HepG2 (cell line): ENCODE data around the gene MEPCE. TPM values are rescaled to one million over a fixed set of nuclear protein-coding genes. Genes with fewer than 3 reads are reported as not detected.

ENCODE experiments used
- AFF4 ChIP-seq: sonication (generic); formaldehyde crosslinking; IDR thresholded peaks from 2 replicates; pipeline ENCODE4 v1.4.0; 2020; ENCODE audit warnings: missing genetic modification reagents
- CENPX ChIP-seq: sonication (generic); formaldehyde crosslinking; IDR thresholded peaks from 2 replicates; pipeline ENCODE4 v1.9.0; 2021; ENCODE audit warnings: mild to moderate bottlenecking, missing genetic modification reagents, moderate library complexity
- FLYWCH1 ChIP-seq: sonication (generic); formaldehyde crosslinking; IDR thresholded peaks from 2 replicates; pipeline ENCODE4 v1.8.1; 2023; ENCODE audit warnings: mild to moderate bottlenecking, missing genetic modification reagents
- HCFC1 ChIP-seq: fragments of 150-350 bp; IDR thresholded peaks from 2 replicates; pipeline ENCODE4 v1.6.1; 2014; ENCODE audit warnings: low read depth, low read length
- IRF9 ChIP-seq: sonication (generic); formaldehyde crosslinking; IDR thresholded peaks from 2 replicates; pipeline ENCODE4 v1.8.0; 2022; ENCODE audit warnings: missing genetic modification reagents, mild to moderate bottlenecking, borderline replicate concordance
- KLF12 ChIP-seq: sonication (generic); formaldehyde crosslinking; IDR thresholded peaks from 2 replicates; pipeline ENCODE4 v1.4.0; 2020; ENCODE audit warnings: missing genetic modification reagents, borderline replicate concordance
- RFX5 ChIP-seq: IDR thresholded peaks from 2 replicates; pipeline ENCODE4 v1.6.1; 2011; ENCODE audit warnings: low read depth, low read length, improper control_type of control experiment
- SMAD1 ChIP-seq: sonication (generic); formaldehyde crosslinking; IDR thresholded peaks from 2 replicates; pipeline ENCODE4 v1.4.0; 2020; ENCODE audit warnings: missing genetic modification reagents, low read depth, mild to moderate bottlenecking, borderline replicate concordance
- SP140L ChIP-seq: sonication (generic); formaldehyde crosslinking; IDR thresholded peaks from 2 replicates; pipeline ENCODE4 v1.4.0; 2020; ENCODE audit warnings: missing genetic modification reagents, borderline replicate concordance
- XRCC5 ChIP-seq: fragments of 200-400 bp; formaldehyde crosslinking; optimal IDR thresholded peaks from 2 replicates; pipeline ENCODE3; 2017; ENCODE audit warnings: mild to moderate bottlenecking, low read length
- ZBTB1 ChIP-seq: sonication (generic); formaldehyde crosslinking; IDR thresholded peaks from 2 replicates; pipeline ENCODE4 v1.4.0; 2020; ENCODE audit warnings: missing genetic modification reagents, borderline replicate concordance
- ZNF230 ChIP-seq: sonication (generic); formaldehyde crosslinking; IDR thresholded peaks from 2 replicates; pipeline ENCODE4 v1.4.0; 2020; ENCODE audit warnings: mild to moderate bottlenecking, missing genetic modification reagents
- ZNF547 ChIP-seq: sonication (generic); formaldehyde crosslinking; IDR thresholded peaks from 2 replicates; pipeline ENCODE4 v1.5.1; 2020; ENCODE audit warnings: mild to moderate bottlenecking, missing genetic modification reagents
- ZNF724P ChIP-seq: sonication (generic); formaldehyde crosslinking; IDR thresholded peaks from 2 replicates; pipeline ENCODE4 v1.8.0; 2022; ENCODE audit warnings: missing genetic modification reagents, borderline replicate concordance
- ZNF747 ChIP-seq: sonication (generic); formaldehyde crosslinking; IDR thresholded peaks from 2 replicates; pipeline ENCODE4 v1.8.1; 2023; ENCODE audit warnings: missing genetic modification reagents, mild to moderate bottlenecking, borderline replicate concordance
- polyA plus RNA-seq, 8 experiments: library from polyadenylated mRNA; depleted of rRNA in 3 of 8; stranded (reverse) in 7 of 8; unstranded in 1 of 8; fragments of >200 nt; fragmentation: Illumina TruSeq in 4 of 8; extraction: Trizol in 4 of 8; gene quantifications; 2 replicates each; pipeline versions ENCODE4 v1.2.1 to v1.2.3, GENCODE V29; 2011 to 2016; ENCODE audit warnings: low read depth in 4 of 8, missing spikeins in 1 of 8, mixed read lengths in 1 of 8; ENCODE audit not compliant: insufficient read depth in 1 of 8
- total RNA-seq, 5 experiments: library from RNA; depleted of rRNA; stranded (reverse); fragments of >200 nt; fragmentation: Illumina TruSeq; extraction: Trizol; gene quantifications; 2 replicates each; pipeline ENCODE4 v1.2.3, GENCODE V29; 2016; ENCODE audit warnings: low read depth in 1 of 5
- TF ChIP-seq, protein P1 (sequence below): sonication (generic); formaldehyde crosslinking; IDR thresholded peaks from 2 replicates; pipeline ENCODE4 v1.5.0; 2020; ENCODE audit warnings: mild to moderate bottlenecking, missing genetic modification reagents, borderline replicate concordance

The MEPCE gene
- total and polyA plus RNA-seq, 2 of the 13 experiments (the other 11 are each of a cell fraction or from before 2014, with no cell fraction given): 12.3 to 26.0 TPM

DNA sequence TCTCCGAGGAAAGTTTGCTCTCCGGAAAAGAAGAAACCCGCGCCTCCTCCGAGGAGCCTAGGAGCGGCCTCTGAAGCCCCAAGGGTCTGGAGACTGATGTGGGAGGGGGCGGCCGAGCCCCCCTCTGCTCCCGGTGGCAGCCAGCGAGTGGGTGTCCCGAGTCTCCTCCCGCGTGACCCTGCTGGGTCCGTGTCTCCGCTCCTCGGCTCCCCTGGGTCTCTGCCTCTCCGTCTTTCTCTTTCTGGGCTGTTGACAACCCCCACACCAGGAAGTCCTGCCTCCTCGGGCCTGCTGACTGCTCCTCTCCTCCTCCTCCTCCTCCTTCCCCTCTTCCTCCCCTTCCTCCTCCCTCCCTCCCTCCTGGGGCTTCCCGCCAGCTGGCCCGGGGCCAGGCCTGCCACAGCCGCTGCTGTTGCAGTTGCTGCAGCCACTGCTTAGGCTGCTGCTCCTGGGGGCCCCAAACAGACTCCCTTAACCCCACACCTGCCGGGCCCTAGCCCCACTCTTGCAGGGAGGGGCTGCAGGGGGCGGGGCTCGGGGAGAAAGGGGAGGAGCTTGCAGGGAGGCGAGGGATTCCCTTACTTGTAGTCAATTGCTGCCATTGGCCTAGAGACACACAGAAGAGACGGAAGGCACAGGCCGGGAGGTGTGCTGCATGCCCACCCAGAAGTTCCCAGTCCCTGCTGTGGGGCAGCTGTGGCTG is 49.5 kb downstream of the MEPCE start, which contains the start of gene TSC22D4 (continued):
- TF ChIP-seq AFF4 (CRISPR knock-in tag) (no peak), XRCC5 (peak; percentile 72), SMAD1 (CRISPR knock-in tag) (no peak), ZNF724P (no peak), SP140L (CRISPR knock-in tag) (no peak), HCFC1 (no peak), ZNF747 (CRISPR knock-in tag) (peak; percentile 71; the same call in 1 of the 2 replicates), KLF12 (0 out of 2 replicates have a peak, but pooled peaks have one; percentile 46), FLYWCH1 (CRISPR knock-in tag) (no peak), RFX5 (no peak), ZNF547 (CRISPR knock-in tag) (peak; percentile 17; the same call in 1 of the 2 replicates), ZBTB1 (CRISPR knock-in tag) (no peak), ZNF230 (no peak), IRF9 (peak; percentile 14; the same call in 1 of the 2 replicates), CENPX (CRISPR knock-in tag) (no peak)
- TF ChIP-seq, protein P1, sequence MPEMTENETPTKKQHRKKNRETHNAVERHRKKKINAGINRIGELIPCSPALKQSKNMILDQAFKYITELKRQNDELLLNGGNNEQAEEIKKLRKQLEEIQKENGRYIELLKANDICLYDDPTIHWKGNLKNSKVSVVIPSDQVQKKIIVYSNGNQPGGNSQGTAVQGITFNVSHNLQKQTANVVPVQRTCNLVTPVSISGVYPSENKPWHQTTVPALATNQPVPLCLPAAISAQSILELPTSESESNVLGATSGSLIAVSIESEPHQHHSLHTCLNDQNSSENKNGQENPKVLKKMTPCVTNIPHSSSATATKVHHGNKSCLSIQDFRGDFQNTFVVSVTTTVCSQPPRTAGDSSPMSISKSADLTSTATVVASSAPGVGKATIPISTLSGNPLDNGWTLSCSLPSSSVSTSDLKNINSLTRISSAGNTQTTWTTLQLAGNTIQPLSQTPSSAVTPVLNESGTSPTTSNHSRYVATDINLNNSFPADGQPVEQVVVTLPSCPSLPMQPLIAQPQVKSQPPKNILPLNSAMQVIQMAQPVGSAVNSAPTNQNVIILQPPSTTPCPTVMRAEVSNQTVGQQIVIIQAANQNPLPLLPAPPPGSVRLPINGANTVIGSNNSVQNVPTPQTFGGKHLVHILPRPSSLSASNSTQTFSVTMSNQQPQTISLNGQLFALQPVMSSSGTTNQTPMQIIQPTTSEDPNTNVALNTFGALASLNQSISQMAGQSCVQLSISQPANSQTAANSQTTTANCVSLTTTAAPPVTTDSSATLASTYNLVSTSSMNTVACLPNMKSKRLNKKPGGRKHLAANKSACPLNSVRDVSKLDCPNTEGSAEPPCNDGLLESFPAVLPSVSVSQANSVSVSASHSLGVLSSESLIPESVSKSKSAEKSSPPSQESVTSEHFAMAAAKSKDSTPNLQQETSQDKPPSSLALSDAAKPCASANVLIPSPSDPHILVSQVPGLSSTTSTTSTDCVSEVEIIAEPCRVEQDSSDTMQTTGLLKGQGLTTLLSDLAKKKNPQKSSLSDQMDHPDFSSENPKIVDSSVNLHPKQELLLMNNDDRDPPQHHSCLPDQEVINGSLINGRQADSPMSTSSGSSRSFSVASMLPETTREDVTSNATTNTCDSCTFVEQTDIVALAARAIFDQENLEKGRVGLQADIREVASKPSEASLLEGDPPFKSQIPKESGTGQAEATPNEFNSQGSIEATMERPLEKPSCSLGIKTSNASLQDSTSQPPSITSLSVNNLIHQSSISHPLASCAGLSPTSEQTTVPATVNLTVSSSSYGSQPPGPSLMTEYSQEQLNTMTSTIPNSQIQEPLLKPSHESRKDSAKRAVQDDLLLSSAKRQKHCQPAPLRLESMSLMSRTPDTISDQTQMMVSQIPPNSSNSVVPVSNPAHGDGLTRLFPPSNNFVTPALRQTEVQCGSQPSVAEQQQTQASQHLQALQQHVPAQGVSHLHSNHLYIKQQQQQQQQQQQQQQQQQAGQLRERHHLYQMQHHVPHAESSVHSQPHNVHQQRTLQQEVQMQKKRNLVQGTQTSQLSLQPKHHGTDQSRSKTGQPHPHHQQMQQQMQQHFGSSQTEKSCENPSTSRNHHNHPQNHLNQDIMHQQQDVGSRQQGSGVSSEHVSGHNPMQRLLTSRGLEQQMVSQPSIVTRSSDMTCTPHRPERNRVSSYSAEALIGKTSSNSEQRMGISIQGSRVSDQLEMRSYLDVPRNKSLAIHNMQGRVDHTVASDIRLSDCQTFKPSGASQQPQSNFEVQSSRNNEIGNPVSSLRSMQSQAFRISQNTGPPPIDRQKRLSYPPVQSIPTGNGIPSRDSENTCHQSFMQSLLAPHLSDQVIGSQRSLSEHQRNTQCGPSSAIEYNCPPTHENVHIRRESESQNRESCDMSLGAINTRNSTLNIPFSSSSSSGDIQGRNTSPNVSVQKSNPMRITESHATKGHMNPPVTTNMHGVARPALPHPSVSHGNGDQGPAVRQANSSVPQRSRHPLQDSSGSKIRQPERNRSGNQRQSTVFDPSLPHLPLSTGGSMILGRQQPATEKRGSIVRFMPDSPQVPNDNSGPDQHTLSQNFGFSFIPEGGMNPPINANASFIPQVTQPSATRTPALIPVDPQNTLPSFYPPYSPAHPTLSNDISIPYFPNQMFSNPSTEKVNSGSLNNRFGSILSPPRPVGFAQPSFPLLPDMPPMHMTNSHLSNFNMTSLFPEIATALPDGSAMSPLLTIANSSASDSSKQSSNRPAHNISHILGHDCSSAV (CRISPR knock-in tag): 0 out of 2 replicates have a peak, but pooled peaks have one; percentile 47
